SK-N-MC (cell line): ENCODE results near the gene ANKRD17.

ENCODE experiments used
- EZH2 ChIP-seq: fragments of 200-600 bp; sonication (generic); IDR thresholded peaks from one replicate; pipeline ENCODE4 v1.6.1; 2017; ENCODE audit warnings: antibody characterized with exemption
- FOXP2 ChIP-seq: optimal IDR thresholded peaks from 2 replicates; pipeline ENCODE3; 2011; ENCODE audit warnings: mild to moderate bottlenecking, moderate library complexity; ENCODE audit not compliant: insufficient read depth; ENCODE audit errors: extremely low read length, control extremely low read depth
- POLR2AphosphoS5 ChIP-seq: IDR thresholded peaks from 2 replicates; pipeline ENCODE4 v1.6.1; 2012; ENCODE audit warnings: mild to moderate bottlenecking, low read depth, low read length, borderline replicate concordance

- TF ChIP-seq EZH2 (no peak), FOXP2 (no peak), POLR2AphosphoS5 (no peak)
Measured at GRCh38 chr4:73193659-73194058, 64.9 kb downstream of the ANKRD17 start.
